WTC11 (cell line): ENCODE results near the gene CHST11. TPM values are rescaled to one million over a fixed set of nuclear protein-coding genes. Genes with fewer than 3 reads are reported as not detected.

Experiments used
- ATAC-seq: fragments of 200-7000 bp; cut with Tn5 transposase; 2 replicates; pipeline ENCODE4 v1.10.0; 2021; ENCODE audit warnings: mild to moderate bottlenecking, moderate library complexity
- CTCF ChIA-PET: fragments of 300-600 bp; sonication (Branson Sonifier 250); formaldehyde crosslinking; loops from one replicate; lab custom pipeline; 2021; ENCODE audit warnings: antibody characterized with exemption; lab: Charles Lee
- POLR2A ChIA-PET: fragments of 350-600 bp; sonication (Branson Sonifier 250); formaldehyde crosslinking; loops from one replicate; lab custom pipeline; 2021; ENCODE audit warnings: antibody characterized with exemption; lab: Charles Lee
- DNase-seq: peaks from one replicate; pipeline ENCODE4 v3.0.0; 2021; ENCODE audit warnings: low spot score
- H3K27ac Mint-ChIP-seq: 2 replicates; pipeline ENCODE4 v1.8.0; 2021; ENCODE audit warnings: mixed read lengths
- H3K27me3 Mint-ChIP-seq: 2 replicates; pipeline ENCODE4 v1.8.0; 2021; ENCODE audit warnings: low read depth, mild to moderate bottlenecking, moderate library complexity, mixed read lengths
- H3K36me3 Mint-ChIP-seq: 2 replicates; pipeline ENCODE4 v1.8.0; 2021; ENCODE audit warnings: mixed read lengths
- H3K4me1 Mint-ChIP-seq: 2 replicates; pipeline ENCODE4 v1.8.0; 2022; ENCODE audit warnings: mixed read lengths
- H3K4me3 Mint-ChIP-seq: 2 replicates; pipeline ENCODE4 v1.8.0; 2021; ENCODE audit warnings: mild to moderate bottlenecking, moderate library complexity, mixed read lengths
- H3K9me3 Mint-ChIP-seq: 2 replicates; pipeline ENCODE4 v1.8.0; 2021; ENCODE audit warnings: mixed read lengths
- CBFB ChIP-seq: sonication (generic); formaldehyde crosslinking; IDR thresholded peaks from 2 replicates; pipeline ENCODE4 v1.8.1; 2022; ENCODE audit warnings: mild to moderate bottlenecking, low read depth, missing genetic modification reagents
- ELF4 ChIP-seq: sonication (generic); formaldehyde crosslinking; IDR thresholded peaks from 2 replicates; pipeline ENCODE4 v1.8.1; 2022; ENCODE audit warnings: low read depth, mild to moderate bottlenecking, moderate library complexity, missing genetic modification reagents
- EMX1 ChIP-seq: fragments of 250-450 bp; sonication (Bioruptor Pico); IDR thresholded peaks from 2 replicates; pipeline ENCODE4 v1.8.0; 2021; ENCODE audit warnings: mild to moderate bottlenecking
- GTF2I ChIP-seq: fragments of 250-450 bp; sonication (Bioruptor Pico); conservative IDR thresholded peaks from 2 replicates; pipeline ENCODE4 v1.4.0; 2021; ENCODE audit warnings: mild to moderate bottlenecking
- HMGA2 ChIP-seq: fragments of 250-450 bp; sonication (Bioruptor Pico); IDR thresholded peaks from 2 replicates; pipeline ENCODE4 v1.4.0; 2021; ENCODE audit warnings: mild to moderate bottlenecking, moderate library complexity
- JAZF1 ChIP-seq: fragments of 250-450 bp; sonication (Bioruptor Pico); IDR thresholded peaks from 2 replicates; pipeline ENCODE4 v1.9.0; 2021; ENCODE audit warnings: moderate library complexity, mild to moderate bottlenecking, inconsistent platforms
- NR2C2 ChIP-seq: sonication (generic); formaldehyde crosslinking; IDR thresholded peaks from 2 replicates; pipeline ENCODE4 v1.8.0; 2022; ENCODE audit warnings: mild to moderate bottlenecking, missing genetic modification reagents
- NR3C1 ChIP-seq: sonication (generic); formaldehyde crosslinking; conservative IDR thresholded peaks from 2 replicates; pipeline ENCODE4 v1.8.1; 2023; ENCODE audit warnings: low read depth, mild to moderate bottlenecking, missing genetic modification reagents
- RORB ChIP-seq: fragments of 250-450 bp; sonication (Bioruptor Pico); IDR thresholded peaks from 2 replicates; pipeline ENCODE4 v1.9.0; 2021; ENCODE audit warnings: mild to moderate bottlenecking
- TEAD4 ChIP-seq: sonication (generic); formaldehyde crosslinking; IDR thresholded peaks from 2 replicates; pipeline ENCODE4 v1.8.0; 2022; ENCODE audit warnings: mild to moderate bottlenecking, missing genetic modification reagents
- ZNF121 ChIP-seq: sonication (generic); formaldehyde crosslinking; IDR thresholded peaks from 2 replicates; pipeline ENCODE4 v1.8.0; 2023; ENCODE audit warnings: missing genetic modification reagents
- ZNF219 ChIP-seq: sonication (generic); formaldehyde crosslinking; IDR thresholded peaks from 2 replicates; pipeline ENCODE4 v1.8.0; 2023; ENCODE audit warnings: missing genetic modification reagents, mild to moderate bottlenecking, borderline replicate concordance
- ZNF232 ChIP-seq: sonication (generic); formaldehyde crosslinking; IDR thresholded peaks from 2 replicates; pipeline ENCODE4 v1.8.0; 2022; ENCODE audit warnings: mild to moderate bottlenecking, missing genetic modification reagents
- ZNF317 ChIP-seq: sonication (generic); formaldehyde crosslinking; IDR thresholded peaks from 2 replicates; pipeline ENCODE4 v1.8.1; 2023; ENCODE audit warnings: low read depth, mild to moderate bottlenecking, moderate library complexity, missing genetic modification reagents, borderline replicate concordance
- total RNA-seq: library from RNA; stranded (reverse); gene quantifications from 3 replicates; pipeline ENCODE4 v1.2.3, GENCODE V29; 2021
- TF ChIP-seq, protein P1 (sequence below): sonication (generic); formaldehyde crosslinking; IDR thresholded peaks from 2 replicates; pipeline ENCODE4 v1.8.1; 2022; ENCODE audit warnings: mild to moderate bottlenecking, moderate library complexity, missing genetic modification reagents
- TF ChIP-seq, protein P2 (sequence below): sonication (generic); formaldehyde crosslinking; IDR thresholded peaks from 2 replicates; pipeline ENCODE4 v1.8.1; 2023; ENCODE audit warnings: mild to moderate bottlenecking, missing genetic modification reagents
- TF ChIP-seq, protein P3 (sequence below): fragments of 250-450 bp; sonication (Bioruptor Pico); IDR thresholded peaks from 2 replicates; pipeline ENCODE4 v1.8.0; 2021; ENCODE audit warnings: mild to moderate bottlenecking
- TF ChIP-seq, protein P4 (sequence below): fragments of 250-450 bp; sonication (Bioruptor Pico); conservative IDR thresholded peaks from 2 replicates; pipeline ENCODE4 v1.9.0; 2021; ENCODE audit warnings: mild to moderate bottlenecking
- TF ChIP-seq, protein P5 (sequence below): sonication (generic); formaldehyde crosslinking; conservative IDR thresholded peaks from 2 replicates; pipeline ENCODE4 v1.8.1; 2022; ENCODE audit warnings: mild to moderate bottlenecking, missing genetic modification reagents
- TF ChIP-seq, protein P6 (sequence below): sonication (generic); formaldehyde crosslinking; IDR thresholded peaks from 2 replicates; pipeline ENCODE4 v1.8.1; 2022; ENCODE audit warnings: missing genetic modification reagents, borderline replicate concordance
- TF ChIP-seq, protein P7 (sequence below): sonication (generic); formaldehyde crosslinking; IDR thresholded peaks from 2 replicates; pipeline ENCODE4 v1.8.1; 2023; ENCODE audit warnings: mild to moderate bottlenecking, moderate library complexity, missing genetic modification reagents

Gene CHST11
- total RNA-seq, 1 experiment from 2014 or later = 24.2 TPM

DNA sequence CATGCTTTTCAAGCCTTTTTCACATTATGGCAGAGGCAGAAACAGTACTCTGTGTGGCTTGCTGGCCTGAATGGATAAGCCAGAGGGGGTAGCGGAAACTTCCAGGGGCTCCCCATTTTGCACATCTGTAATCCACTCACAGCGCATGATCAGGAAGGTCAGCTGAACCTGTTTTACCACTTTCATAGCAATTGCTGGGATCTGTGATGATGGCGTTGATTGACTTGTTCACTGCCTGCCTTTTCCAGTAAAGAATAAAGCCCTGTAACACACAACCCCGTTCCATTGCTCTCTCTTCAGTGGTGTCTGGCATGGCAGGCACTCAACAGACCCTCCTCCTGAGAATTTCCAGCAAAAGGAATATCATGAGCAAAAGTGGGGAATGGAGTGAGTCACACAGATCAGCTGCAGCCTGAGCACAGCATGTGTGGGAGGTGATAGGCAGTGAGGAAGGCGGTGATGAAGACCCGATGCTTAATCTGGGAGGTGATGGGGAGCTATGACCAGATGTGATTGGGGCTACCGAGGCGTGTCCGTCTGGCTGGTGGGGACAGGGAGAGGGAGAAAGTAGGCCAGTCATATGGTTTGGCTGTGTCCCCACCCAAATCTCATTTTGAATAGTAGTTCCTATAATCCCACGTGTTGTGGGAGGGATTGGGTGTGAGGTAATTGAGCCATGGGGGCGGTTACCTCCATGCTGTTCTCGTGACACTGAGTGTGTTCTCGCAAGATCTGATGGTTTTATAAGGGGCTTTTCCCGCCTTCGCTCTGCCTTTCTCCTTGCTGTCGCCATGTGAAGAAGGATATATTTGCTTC lies 44.7 kb upstream of the CHST11 start:
- ATAC-seq (no peak), DNase-seq (no peak)
- no peak overlapping the region for H3K4me3 Mint-ChIP-seq
- H3K9me3 Mint-ChIP-seq = peaks cover 16% of the 10 kb centered on the region
- peaks cover 5% of the 10 kb centered on the region for H3K36me3 Mint-ChIP-seq
- POLR2A ChIA-PET = no interaction called here
- peaks cover 20% of the 10 kb centered on the region for H3K4me1 Mint-ChIP-seq
- H3K27me3 Mint-ChIP-seq = peaks cover 13% of the 10 kb centered on the region
- H3K27ac Mint-ChIP-seq = no peak overlapping the region
- no peak for TF ChIP-seq JAZF1 (CRISPR knock-in tag)
- TF ChIP-seq, protein P1, sequence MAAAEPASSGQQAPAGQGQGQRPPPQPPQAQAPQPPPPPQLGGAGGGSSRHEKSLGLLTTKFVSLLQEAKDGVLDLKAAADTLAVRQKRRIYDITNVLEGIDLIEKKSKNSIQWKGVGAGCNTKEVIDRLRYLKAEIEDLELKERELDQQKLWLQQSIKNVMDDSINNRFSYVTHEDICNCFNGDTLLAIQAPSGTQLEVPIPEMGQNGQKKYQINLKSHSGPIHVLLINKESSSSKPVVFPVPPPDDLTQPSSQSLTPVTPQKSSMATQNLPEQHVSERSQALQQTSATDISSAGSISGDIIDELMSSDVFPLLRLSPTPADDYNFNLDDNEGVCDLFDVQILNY (CRISPR knock-in tag) = no peak
- TF ChIP-seq, protein P2, sequence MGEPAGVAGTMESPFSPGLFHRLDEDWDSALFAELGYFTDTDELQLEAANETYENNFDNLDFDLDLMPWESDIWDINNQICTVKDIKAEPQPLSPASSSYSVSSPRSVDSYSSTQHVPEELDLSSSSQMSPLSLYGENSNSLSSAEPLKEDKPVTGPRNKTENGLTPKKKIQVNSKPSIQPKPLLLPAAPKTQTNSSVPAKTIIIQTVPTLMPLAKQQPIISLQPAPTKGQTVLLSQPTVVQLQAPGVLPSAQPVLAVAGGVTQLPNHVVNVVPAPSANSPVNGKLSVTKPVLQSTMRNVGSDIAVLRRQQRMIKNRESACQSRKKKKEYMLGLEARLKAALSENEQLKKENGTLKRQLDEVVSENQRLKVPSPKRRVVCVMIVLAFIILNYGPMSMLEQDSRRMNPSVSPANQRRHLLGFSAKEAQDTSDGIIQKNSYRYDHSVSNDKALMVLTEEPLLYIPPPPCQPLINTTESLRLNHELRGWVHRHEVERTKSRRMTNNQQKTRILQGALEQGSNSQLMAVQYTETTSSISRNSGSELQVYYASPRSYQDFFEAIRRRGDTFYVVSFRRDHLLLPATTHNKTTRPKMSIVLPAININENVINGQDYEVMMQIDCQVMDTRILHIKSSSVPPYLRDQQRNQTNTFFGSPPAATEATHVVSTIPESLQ (CRISPR knock-in tag) = no peak
- no peak for TF ChIP-seq TEAD4 (CRISPR knock-in tag)
- TF ChIP-seq, protein P3, sequence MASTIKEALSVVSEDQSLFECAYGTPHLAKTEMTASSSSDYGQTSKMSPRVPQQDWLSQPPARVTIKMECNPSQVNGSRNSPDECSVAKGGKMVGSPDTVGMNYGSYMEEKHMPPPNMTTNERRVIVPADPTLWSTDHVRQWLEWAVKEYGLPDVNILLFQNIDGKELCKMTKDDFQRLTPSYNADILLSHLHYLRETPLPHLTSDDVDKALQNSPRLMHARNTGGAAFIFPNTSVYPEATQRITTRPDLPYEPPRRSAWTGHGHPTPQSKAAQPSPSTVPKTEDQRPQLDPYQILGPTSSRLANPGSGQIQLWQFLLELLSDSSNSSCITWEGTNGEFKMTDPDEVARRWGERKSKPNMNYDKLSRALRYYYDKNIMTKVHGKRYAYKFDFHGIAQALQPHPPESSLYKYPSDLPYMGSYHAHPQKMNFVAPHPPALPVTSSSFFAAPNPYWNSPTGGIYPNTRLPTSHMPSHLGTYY (CRISPR knock-in tag) = no peak
- no peak for TF ChIP-seq NR2C2 (CRISPR knock-in tag)
- TF ChIP-seq, protein P4, sequence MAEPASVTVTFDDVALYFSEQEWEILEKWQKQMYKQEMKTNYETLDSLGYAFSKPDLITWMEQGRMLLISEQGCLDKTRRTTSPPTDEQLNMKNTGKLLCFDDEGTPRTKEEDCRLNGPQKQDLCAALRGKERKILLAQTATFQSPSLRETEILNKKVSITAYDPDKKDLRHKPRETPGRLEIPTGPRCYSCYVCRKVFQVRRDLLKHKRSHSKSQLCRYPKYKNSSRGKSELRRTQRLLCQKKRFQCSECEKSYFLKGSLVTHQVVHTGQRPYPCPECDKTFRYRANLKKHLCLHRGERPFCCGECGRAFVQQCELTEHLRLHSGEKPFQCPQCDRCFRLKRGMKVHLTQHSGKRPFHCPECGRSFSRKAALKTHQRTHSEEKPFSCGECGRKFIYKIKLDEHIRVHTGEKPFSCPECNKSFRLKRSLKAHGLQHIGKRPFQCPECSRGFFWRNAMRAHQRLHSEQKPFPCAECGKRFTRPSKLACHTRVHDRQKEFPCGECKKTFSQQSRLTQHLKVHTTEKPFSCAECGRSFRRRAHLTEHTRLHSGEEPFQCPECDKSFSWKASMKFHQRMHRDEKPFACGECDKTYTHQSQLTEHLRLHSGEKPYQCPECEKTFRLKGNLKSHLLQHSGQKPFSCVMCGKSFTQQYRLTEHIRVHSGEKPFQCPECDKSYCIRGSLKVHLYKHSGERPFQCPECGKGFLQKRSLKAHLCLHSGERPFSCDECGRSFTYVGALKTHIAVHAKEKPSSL (CRISPR knock-in tag) = no peak
- TF ChIP-seq ZNF219 = no peak
- no peak for TF ChIP-seq ZNF232
- CTCF ChIA-PET = interaction anchor here (1.3 kb wide), 1 partner anchor 30 kb away, joined by 3 read pairs; no protein-coding TSS in a partner anchor

DNA sequence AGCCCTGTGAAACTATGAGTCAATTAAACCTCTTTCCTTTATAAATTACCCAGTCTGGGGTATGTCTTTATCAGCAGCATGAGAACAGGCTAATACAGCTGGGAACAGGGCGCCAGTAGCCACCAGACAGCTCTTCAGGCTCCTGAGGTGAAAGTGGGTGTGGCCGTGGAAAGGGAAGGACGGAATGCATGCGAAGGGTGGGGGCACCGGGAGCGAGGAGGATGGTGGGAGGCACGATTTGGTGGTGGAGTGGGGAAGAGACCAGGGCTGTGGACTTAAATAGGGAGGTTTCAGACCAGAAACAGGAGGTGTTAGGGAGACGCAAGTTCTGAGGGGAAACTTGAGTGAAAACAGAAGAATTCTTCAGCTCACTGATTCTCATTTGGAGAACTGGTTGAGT lies 44.1 kb upstream of the CHST11 start:
- Mint-ChIP-seq H3K9me3 (peaks cover 9% of the 10 kb centered on the region), H3K4me3 (no peak overlapping the region), H3K4me1 (peaks cover 20% of the 10 kb centered on the region), H3K36me3 (0 out of 2 replicates have a peak, but pooled peaks cover under 1% of the 10 kb centered on the region), H3K27me3 (peaks cover 13% of the 10 kb centered on the region)
- ChIA-PET POLR2A (no interaction called here), CTCF (no interaction called here)
- no peak for TF ChIP-seq HMGA2 (CRISPR knock-in tag)
- TF ChIP-seq, protein P5, sequence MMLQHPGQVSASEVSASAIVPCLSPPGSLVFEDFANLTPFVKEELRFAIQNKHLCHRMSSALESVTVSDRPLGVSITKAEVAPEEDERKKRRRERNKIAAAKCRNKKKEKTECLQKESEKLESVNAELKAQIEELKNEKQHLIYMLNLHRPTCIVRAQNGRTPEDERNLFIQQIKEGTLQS (CRISPR knock-in tag) = no peak
- TF ChIP-seq CBFB (CRISPR knock-in tag) = no peak
- TF ChIP-seq GTF2I (CRISPR knock-in tag) = no peak
- TF ChIP-seq ZNF121 = no peak
- TF ChIP-seq, protein P6, sequence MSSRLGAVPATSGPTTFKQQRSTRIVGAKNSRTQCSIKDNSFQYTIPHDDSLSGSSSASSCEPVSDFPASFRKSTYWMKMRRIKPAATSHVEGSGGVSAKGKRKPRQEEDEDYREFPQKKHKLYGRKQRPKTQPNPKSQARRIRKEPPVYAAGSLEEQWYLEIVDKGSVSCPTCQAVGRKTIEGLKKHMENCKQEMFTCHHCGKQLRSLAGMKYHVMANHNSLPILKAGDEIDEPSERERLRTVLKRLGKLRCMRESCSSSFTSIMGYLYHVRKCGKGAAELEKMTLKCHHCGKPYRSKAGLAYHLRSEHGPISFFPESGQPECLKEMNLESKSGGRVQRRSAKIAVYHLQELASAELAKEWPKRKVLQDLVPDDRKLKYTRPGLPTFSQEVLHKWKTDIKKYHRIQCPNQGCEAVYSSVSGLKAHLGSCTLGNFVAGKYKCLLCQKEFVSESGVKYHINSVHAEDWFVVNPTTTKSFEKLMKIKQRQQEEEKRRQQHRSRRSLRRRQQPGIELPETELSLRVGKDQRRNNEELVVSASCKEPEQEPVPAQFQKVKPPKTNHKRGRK (CRISPR knock-in tag) = no peak
- TF ChIP-seq, protein P7, sequence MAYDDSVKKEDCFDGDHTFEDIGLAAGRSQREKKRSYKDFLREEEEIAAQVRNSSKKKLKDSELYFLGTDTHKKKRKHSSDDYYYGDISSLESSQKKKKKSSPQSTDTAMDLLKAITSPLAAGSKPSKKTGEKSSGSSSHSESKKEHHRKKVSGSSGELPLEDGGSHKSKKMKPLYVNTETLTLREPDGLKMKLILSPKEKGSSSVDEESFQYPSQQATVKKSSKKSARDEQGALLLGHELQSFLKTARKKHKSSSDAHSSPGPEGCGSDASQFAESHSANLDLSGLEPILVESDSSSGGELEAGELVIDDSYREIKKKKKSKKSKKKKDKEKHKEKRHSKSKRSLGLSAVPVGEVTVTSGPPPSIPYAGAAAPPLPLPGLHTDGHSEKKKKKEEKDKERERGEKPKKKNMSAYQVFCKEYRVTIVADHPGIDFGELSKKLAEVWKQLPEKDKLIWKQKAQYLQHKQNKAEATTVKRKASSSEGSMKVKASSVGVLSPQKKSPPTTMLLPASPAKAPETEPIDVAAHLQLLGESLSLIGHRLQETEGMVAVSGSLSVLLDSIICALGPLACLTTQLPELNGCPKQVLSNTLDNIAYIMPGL (CRISPR knock-in tag) = no peak
- TF ChIP-seq RORB (CRISPR knock-in tag) = no peak
- TF ChIP-seq NR3C1 (CRISPR knock-in tag) = no peak
- no peak for TF ChIP-seq ELF4
- TF ChIP-seq EMX1 (CRISPR knock-in tag) = no peak
- no peak for TF ChIP-seq ZNF317 (CRISPR knock-in tag)
- TF ChIP-seq, all 79 proteins: peak for 0
- ATAC-seq = no peak
- no peak for DNase-seq
- H3K27ac Mint-ChIP-seq = no peak overlapping the region
